Fibroblast of peridontal ligament (primary cell): ENCODE results near the gene ZNF763.
"Not testable (repeated sequence)": the region's sequence is repeated elsewhere in the genome, so short reads cannot be mapped to it uniquely, and the experiment has no call there.

Experiments used
- DNase-seq: peaks from one replicate; pipeline ENCODE4 v3.0.0-alpha.2; 2010; ENCODE audit errors: extremely low read depth

Gene ZNF763

DNA sequence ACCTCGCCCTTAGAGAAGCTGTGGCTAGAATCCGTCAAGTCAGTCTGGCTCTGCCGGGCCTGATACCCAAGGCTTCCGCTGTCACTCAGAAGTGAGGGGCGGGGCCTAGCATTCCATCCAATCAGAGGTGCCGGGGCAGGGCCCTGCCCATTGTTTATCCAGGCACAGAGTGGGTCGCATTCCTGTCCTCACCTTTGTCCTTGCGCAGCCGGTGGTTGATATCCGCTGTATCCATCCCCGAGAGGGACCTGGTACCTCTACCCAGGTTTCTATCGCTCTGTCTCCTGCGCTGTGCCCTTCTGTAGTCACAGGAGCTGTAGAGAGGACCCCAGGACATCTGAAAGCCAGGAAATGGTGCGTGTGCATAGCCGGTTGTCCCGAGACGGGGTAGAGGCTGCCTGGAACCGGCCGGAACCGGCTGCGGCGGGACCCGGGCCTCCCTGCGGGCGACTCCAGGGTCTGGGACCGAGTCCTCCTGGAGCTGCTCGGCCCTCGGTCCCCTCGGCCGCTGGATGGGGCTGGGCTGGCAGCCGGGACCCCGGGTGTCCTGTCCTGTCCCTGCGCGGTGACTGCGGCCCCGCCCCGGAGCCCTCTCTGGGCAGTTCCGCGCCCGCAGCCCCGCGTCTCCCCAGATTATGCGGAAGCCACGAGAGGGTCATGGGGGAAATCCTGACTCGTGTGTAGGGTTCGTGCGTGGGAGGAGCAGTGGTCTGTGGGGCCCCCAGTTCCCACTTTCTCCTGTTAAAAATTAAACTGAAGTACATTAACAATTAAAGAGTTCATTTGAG lies at the start of gene ZNF763:
ZNF763 (plus strand) TSS at position 183 of the 788 bp plus-strand sequence; CDS start at position 352, 169 bp downstream.
- DNase-seq = peak; percentile 73

DNA sequence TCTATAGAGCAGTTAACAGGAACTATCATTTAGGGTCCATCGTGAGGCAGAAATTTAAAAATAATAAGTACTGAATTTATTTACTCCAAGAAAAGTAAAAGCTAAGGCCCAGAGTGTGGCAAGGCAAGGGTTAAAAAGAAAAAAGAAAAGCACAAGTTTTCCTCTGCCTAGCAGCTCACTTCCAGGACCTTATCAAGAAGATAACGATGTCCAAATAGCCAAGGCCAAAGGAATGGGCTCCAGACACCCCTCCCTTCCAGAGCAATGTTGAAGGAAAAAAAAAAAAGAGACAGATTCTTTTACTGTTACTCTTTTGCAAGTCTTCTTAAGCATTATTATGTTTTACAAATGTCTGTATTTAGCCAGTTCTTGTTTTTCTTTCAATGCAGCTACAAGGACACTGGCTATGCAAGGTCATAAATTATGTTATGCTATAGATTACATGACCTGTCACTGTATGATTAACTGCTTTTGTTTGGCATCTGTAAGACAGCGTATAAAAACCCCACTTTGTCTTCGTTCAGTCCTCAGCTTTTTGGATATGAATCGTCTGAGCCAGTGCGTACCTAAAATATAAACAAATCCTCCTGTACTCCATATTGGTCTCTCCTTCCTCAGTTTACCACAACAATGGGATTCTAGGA lies 42.9 kb upstream of the ZNF763 start:
- DNase-seq = no peak

GRCh38 chr19:11924886-11925650 lies 39.8 kb upstream of the ZNF763 start, which contains the start of gene ZNF700:
TSS of gene ZNF700 (plus strand) at chr19:11925107. CDS start at chr19:11925211, 104 bp downstream.
- peak; percentile 87 for DNase-seq

DNA sequence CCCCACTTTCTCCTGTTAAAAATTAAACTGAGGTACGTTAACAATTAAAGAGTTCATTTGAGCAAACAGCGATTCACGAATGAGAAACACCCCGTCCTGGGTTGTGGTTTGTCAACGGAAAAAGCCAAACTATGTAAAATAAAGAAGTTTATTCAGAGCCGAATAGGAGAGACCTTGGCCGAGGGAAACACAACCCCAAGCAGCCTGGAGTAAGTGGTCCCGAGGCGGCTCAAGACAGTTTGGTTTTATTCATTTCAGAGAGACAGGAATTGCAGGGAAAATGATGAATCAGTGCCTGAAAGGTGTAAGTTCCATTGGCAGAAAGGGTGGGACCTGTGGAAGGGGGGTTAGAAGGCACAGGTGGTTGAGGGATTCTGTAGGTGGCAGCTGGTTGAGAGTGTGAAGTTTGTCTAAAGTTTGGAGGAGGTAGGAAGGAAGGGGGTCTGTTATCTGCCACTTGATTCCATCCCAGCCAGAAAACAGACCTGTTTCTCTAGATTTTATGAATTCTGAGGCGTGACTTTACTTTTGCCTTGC lies 39.1 kb upstream of the ZNF763 start:
- not testable (repeated sequence) for DNase-seq

GRCh38 chr19:11927227-11927626 lies 37.6 kb upstream of the ZNF763 start:
- no peak for DNase-seq

DNA sequence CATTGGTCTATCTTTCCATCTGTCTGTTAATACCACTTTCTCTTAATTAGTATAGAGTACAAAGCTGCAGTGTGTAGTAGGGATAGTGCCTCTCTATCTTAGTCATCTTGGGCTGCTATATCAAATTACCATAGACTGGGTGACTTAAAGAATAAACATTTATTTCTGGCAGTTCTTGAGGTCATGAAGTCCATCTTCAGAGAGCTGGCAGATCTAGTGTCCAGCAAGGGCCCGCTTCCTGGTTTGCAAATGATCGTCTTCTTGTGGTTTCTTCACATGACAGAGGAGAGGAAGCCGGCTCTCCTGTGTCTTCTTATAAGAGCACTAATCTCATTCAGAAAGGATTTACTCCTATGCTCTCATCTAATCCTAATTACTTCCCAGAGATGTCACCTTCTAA lies 33.8 kb upstream of the ZNF763 start:
- DNase-seq = peak; percentile 39

GRCh38 chr19:11931513-11931912 lies 33.3 kb upstream of the ZNF763 start:
- no peak for DNase-seq

- DNase-seq = not testable (repeated sequence)
Observed at GRCh38 chr19:11935829-11936228, 29.0 kb upstream of the ZNF763 start.

GRCh38 chr19:11938383-11938782 lies 26.5 kb upstream of the ZNF763 start:
- not testable (repeated sequence) for DNase-seq

- DNase-seq = not testable (repeated sequence)
Observed at GRCh38 chr19:11941361-11941887, 23.4 kb upstream of the ZNF763 start.

DNA sequence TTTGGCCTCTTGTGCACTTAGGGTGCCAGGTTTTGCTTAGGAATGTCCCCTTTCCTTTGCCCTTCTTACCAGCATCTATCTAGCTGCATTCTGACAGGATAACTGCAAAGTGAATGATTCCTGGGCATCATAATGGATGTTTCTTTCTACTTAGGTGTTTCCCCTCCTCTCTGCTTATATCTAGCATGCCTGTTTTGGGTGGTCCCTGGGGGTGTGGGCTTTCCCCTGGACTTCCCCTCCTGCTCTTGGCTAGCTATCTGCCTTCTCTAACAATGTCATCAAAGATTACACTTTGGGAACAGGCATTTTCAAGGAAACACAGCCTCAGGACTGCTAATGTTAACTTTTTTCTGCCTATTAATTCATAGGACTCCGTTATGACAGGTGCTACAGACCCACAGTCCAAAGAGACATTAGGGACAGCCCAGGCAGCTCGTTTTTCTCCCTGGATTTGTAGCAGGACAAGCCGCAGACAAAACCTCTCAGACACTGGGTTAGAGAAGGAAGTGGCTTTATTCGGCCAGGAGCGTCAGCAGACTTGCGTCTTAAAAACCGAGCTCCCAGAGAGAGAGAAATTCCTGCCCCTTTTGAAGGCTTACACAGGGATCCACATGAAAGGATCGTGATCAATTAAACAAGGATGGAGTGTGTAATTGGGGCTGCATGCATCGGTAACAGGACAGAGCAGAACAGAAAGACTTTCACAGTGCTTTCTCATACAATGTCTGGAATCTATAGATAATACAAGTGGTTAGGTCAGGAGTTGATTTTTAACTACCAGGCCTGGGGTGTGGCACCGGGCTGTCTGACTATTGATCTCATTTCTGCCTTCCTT lies 22.6 kb upstream of the ZNF763 start:
- no peak for DNase-seq

DNA sequence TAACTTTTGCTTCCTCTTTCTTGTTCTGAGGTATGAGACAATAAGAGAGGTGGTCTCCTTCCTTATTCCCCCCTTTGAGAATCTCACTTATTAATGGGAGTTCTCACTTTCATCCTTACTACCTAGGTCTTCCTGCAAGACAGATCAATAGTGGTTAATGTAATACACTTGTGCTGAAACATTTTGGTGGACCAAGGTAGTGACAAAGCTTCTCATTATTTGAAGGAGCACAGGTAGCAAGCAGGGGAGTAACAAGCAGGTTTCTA lies 22.1 kb upstream of the ZNF763 start:
- DNase-seq = no peak

DNA sequence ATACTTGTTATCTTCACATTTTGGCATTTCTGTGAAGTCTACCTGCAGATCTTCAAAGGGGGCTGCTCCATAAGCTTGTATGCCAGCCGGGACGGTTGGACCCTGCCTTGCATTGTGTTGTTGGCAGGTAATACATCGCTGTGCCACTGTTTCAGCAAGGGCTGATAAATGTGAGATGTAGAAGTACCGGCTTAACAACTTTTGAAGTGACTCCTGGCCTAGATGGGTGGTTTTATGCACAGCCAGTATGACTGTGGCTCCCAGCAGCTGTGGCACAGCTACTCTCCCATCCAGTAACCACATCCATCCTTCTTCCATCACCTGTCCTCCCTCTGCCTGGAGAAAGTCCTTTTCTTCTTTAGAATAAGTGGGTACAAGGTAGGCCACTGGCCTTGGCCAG lies 20.2 kb upstream of the ZNF763 start:
- DNase-seq = no peak

DNA sequence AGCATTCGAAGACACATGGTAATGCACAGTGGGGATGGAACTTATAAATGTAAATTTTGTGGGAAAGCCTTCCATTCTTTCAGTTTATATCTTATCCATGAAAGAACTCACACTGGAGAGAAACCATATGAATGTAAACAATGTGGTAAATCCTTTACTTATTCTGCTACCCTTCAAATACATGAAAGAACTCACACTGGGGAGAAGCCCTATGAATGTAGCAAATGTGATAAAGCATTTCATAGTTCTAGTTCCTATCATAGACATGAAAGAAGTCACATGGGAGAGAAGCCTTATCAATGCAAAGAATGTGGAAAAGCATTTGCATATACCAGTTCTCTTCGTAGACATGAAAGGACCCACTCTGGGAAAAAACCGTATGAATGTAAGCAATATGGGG lies 16.2 kb upstream of the ZNF763 start:
- DNase-seq = no peak

DNA sequence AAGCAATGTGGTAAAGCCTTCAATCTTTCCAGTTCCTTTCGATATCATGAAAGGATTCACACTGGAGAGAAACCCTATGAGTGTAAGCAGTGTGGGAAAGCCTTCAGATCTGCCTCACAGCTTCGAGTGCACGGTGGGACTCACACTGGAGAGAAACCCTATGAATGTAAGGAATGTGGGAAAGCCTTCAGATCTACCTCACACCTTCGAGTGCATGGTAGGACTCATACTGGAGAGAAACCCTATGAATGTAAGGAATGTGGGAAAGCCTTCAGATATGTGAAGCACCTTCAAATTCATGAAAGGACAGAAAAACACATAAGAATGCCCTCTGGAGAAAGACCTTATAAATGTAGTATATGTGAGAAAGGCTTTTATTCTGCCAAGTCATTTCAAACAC lies 15.6 kb upstream of the ZNF763 start:
- DNase-seq = no peak

GRCh38 chr19:11949614-11950080 lies 15.2 kb upstream of the ZNF763 start:
- not testable (repeated sequence) for DNase-seq

- DNase-seq = no peak
Observed at GRCh38 chr19:11950312-11950711, 14.5 kb upstream of the ZNF763 start.

- peak; percentile 85 for DNase-seq
Observed at GRCh38 chr19:11963566-11964355, 1.1 kb upstream of the ZNF763 start.

DNA sequence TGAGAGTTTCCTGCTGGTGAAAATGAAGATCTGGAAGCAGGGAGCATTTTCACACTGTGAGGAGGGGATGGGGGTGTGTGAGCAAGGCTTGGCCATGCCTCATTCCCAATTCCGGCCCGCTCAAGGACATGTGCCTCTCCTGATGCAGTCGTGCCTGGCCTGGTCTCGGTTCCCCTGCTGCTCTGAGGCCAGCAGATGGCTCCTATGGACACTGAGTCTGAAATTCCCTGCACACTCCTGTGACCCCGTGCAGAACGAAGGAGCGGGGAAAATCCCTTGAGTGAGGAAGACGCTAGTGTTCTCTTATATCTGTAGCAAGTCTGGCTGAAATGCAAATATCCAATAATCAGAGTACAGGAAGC lies 363 bp upstream of the ZNF763 start:
- DNase-seq = no peak

- DNase-seq = no peak
Observed at GRCh38 chr19:11970174-11970573, 5.3 kb downstream of the ZNF763 start.
